Ovary (tissue), 3 donors: ENCODE measurements around the gene QRICH2.

Experiments used
- CTCF ChIP-seq, 3 donors: fragments of 450-650 bp in 2 of 3; fragments of 200-600 bp in 1 of 3; IDR thresholded peaks; one replicate each; pipeline versions ENCODE4 v1.5.1 to v1.8.0; 2016 to 2022; ENCODE audit warnings: antibody characterized with exemption in 3 of 3, mild to moderate bottlenecking in 1 of 3
- POLR2A ChIP-seq: fragments of 450-650 bp; IDR thresholded peaks from one replicate; pipeline ENCODE4 v1.6.1; 2017; ENCODE audit warnings: antibody characterized with exemption, mild to moderate bottlenecking, moderate library complexity
- donor health status: DM: no; HTN: no; CAD: no.

GRCh38 chr17:76354317-76354729 is 46.2 kb upstream of the QRICH2 start:
- no peak for TF ChIP-seq CTCF (IDR thresholded peaks at IDR 0.05)
- no peak for TF ChIP-seq POLR2A
